ENCODE results near the gene IWS1.
"Not testable (repeated sequence)": the region's sequence is repeated elsewhere in the genome, so short reads cannot be mapped to it uniquely, and the experiment has no call there.

The IWS1 gene

GRCh38 chr2:127456960-127457359, 69.3 kb downstream of the IWS1 start:
- no peak for DNase-seq

GRCh38 chr2:127455566-127456493, 70.5 kb downstream of the IWS1 start:
- no peak for DNase-seq

- DNase-seq: no peak
Observed at GRCh38 chr2:127454595-127455565, 71.4 kb downstream of the IWS1 start.

- peak in 3 of 51 donors; percentile 0 to 28 (median 3) for DNase-seq
Observed at GRCh38 chr2:127453392-127454171, 72.7 kb downstream of the IWS1 start.

DNA sequence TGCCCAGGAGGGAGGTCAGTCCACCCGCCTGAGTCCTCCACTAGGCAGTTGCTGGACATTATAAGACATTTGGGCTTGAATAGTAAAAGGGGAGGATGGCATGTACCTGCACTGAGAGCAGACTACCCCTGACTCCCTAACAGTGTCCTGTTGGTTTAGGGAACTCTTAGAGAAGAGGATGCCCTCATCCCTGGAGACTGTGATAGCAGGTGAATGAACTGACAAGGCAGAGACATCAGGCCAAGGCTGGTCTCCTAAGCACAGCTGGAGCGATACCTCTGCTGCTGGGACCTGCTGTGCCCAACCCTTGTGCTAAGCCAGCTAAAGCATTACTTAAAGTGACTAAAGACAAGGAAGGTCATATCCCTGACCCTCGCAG, 73.3 kb downstream of the IWS1 start:
- no peak for DNase-seq

GRCh38 chr2:127452423-127452822, 73.9 kb downstream of the IWS1 start:
- not testable (repeated sequence) for DNase-seq

- no peak for DNase-seq
Observed at GRCh38 chr2:127451981-127452380, 74.3 kb downstream of the IWS1 start.

GRCh38 chr2:127449898-127450297, 76.4 kb downstream of the IWS1 start:
- no peak for DNase-seq

DNA sequence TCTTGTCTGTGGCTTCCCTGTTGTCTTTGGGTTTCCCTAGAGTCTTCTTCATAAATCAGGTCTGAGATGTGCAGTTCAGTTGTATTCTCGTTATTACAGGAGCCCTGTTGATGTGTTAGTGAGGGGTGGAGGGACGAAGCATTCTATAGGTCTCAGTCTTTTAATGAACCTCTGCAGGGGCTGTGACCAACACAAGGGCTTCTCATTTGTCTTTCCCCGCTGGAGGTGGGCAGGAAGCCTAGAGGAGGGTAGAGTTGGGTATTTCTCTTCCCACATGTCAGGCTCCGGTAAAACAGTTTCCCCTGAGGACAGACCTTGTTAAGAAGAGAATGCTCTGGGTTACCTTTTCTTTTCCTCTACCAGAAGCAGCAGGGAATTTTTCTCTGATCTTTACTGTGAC, 76.9 kb downstream of the IWS1 start:
- no peak for DNase-seq

DNA sequence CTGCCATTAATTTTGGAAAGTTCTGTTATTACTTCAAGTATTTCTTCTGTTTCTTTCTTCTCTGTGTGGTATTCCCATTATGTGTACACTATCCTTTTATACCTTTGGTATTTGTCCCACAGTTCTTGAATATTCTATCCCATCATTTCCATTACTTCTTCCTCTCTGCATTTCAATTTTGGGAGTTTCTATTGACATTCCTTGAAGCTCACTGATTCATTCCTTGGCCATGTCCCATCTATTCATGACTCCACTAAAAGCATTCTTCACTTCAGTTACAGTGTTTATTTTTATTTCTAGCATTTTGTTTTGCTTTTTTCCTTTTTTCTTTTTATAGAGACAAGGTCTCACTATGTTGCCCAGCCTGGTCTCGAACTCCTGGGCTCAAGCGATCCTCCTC, 77.8 kb downstream of the IWS1 start:
- DNase-seq: no peak

- no peak for DNase-seq
Observed at GRCh38 chr2:127439343-127439742, 86.9 kb downstream of the IWS1 start.

GRCh38 chr2:127437781-127438726, 88.2 kb downstream of the IWS1 start:
- no peak for DNase-seq

- DNase-seq: no peak
Observed at GRCh38 chr2:127437056-127437455, 89.2 kb downstream of the IWS1 start.

GRCh38 chr2:127434515-127434914, 91.8 kb downstream of the IWS1 start:
- no peak for DNase-seq

DNA sequence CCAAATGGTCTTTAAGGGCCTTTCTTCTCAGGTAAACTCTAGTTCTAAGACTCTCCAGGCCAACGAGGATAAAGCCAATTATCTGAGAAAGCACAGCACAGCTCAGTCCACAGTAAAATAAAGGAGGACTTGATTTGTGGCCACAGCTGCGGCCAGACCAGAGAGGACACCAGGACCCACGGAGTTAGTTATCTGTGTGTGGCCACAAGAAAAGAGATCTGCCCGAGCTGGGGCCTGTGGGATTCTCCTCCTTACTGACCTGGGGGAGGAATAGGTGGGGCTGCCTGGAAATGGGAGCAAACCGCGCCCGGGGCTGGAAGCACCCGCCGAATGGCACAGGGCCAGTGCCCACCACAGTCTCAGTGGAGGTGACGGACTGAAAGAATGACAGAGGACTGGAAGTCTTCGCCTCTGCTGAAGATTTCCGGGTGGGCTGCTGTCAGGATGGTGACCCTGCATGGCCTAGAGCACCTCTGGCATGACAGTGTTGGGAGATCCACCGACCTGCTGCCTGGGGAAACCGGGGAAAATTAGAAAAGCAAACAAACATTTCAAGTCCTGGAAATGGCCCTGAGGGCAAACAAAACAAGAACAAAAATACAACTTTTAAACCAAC, 94.8 kb downstream of the IWS1 start:
- no peak for DNase-seq

Data from hypothalamus (tissue), 51 donors.